ENCODE results near the gene ZFP62. TPM values are rescaled to one million over a fixed set of nuclear protein-coding genes. Genes with fewer than 3 reads are reported as not detected.

The ZFP62 gene
- total and polyA plus RNA-seq, 8 donors, result 10.4 to 23.9 (median 14.6) TPM

- H3K27ac ChIP-seq, result no peak overlapping the region
- H3K9me3 ChIP-seq, result no peaks in the 10 kb centered on the region
- intact Hi-C loops (cut with DNase I), result loop anchor here in 1 of 3 donors (10.0 kb wide), 1 partner anchor 292 kb away; no protein-coding TSS in a partner anchor
- H3K27me3 ChIP-seq, result no peaks in the 10 kb centered on the region
- peak in 1 of 6 donors; percentile 49 for DNase-seq
- no peaks in the 10 kb centered on the region for H3K36me3 ChIP-seq
- no peak for FAIRE-seq
- no peak for ATAC-seq
- WGBS, 2 donors, result 75 to 76% methylated on average over 11 of the region's 11 CpGs
- H3K4me1 ChIP-seq, result peaks cover 0 to 23% (median 9%) of the 10 kb centered on the region in 3 donors
- no peak overlapping the region for H3K4me3 ChIP-seq
- no peak for TF ChIP-seq CTCF (IDR thresholded peaks at IDR 0.05)
These were observed 1.6 kb upstream of the ZFP62 start for GRCh38 chr5:180862645-180863044.

GRCh38 chr5:180860273-180860886 is 696 bp downstream of the ZFP62 start:
- H3K27ac ChIP-seq, result peak overlapping the region; percentile 70 to 92 (median 90)
- no peaks in the 10 kb centered on the region for H3K9me3 ChIP-seq
- peaks cover 0 to 9% (median 0%) of the 10 kb centered on the region in 3 donors for H3K4me1 ChIP-seq
- no peak for TF ChIP-seq CTCF (IDR thresholded peaks at IDR 0.05)
- peak; percentile 15 to 64 (median 52) for ATAC-seq
- H3K36me3 ChIP-seq, result no peaks in the 10 kb centered on the region
- H3K4me3 ChIP-seq, result peak overlapping the region; percentile 80 to 98 (median 95)
- no peaks in the 10 kb centered on the region for H3K27me3 ChIP-seq
- intact Hi-C loops (cut with DNase I), result loop anchor here in 1 of 3 donors (10.0 kb wide), 1 partner anchor 294 kb away; no protein-coding TSS in a partner anchor
- no peak for FAIRE-seq
- peak in 3 of 6 donors; percentile 26 to 52 (median 42) for DNase-seq
- WGBS, 2 donors, result 0 to 1% methylated on average over 18 of the region's 18 CpGs

GRCh38 chr5:180858586-180858985 is 2.5 kb downstream of the ZFP62 start:
- no peak for FAIRE-seq
- no peak overlapping the region for H3K27ac ChIP-seq
- no peaks in the 10 kb centered on the region for H3K9me3 ChIP-seq
- no peak overlapping the region for H3K4me3 ChIP-seq
- TF ChIP-seq CTCF (IDR thresholded peaks at IDR 0.05), result no peak
- intact Hi-C loops (cut with DNase I), result no loop called here
- H3K27me3 ChIP-seq, result no peaks in the 10 kb centered on the region
- peaks cover 0 to 9% (median 0%) of the 10 kb centered on the region in 3 donors for H3K4me1 ChIP-seq
- no peak for ATAC-seq
- no peak for DNase-seq
- 96 to 99% methylated on average over 6 of the region's 6 CpGs for WGBS, 2 donors
- H3K36me3 ChIP-seq, result no peaks in the 10 kb centered on the region

GRCh38 chr5:180853848-180854176 is 7.3 kb downstream of the ZFP62 start:
- TF ChIP-seq CTCF (IDR thresholded peaks at IDR 0.05), result no peak
- Histone ChIP-seq H3K36me3 (peaks cover 5 to 24% (median 19%) of the 10 kb centered on the region in 3 donors), H3K9me3 (no peaks in the 10 kb centered on the region), H3K27me3 (no peaks in the 10 kb centered on the region), H3K4me1 (no peaks in the 10 kb centered on the region), H3K4me3 (no peak overlapping the region), H3K27ac (no peak overlapping the region)
- DNase-seq, result no peak
- 93 to 96% methylated on average over 1 of the region's 1 CpG for WGBS, 2 donors
- intact Hi-C loops (cut with DNase I), result no loop called here
- FAIRE-seq, result no peak
- no peak for ATAC-seq

GRCh38 chr5:180853121-180853847 is 7.8 kb downstream of the ZFP62 start:
- DNase-seq (no peak), FAIRE-seq (no peak), ATAC-seq (no peak)
- H3K4me3 ChIP-seq, result no peak overlapping the region
- no peak overlapping the region for H3K27ac ChIP-seq
- H3K9me3 ChIP-seq, result no peaks in the 10 kb centered on the region
- no peak for TF ChIP-seq CTCF (IDR thresholded peaks at IDR 0.05)
- H3K4me1 ChIP-seq, result no peaks in the 10 kb centered on the region
- no peaks in the 10 kb centered on the region for H3K27me3 ChIP-seq
- 85% methylated on average over 13 of the region's 13 CpGs for WGBS, 2 donors
- intact Hi-C loops (cut with DNase I), result no loop called here
- H3K36me3 ChIP-seq, result peaks cover 5 to 27% (median 19%) of the 10 kb centered on the region in 3 donors

Measured in pancreas (tissue), 10 donors.